Stomach (tissue), 9 donors: ENCODE data around the gene DUS3L. TPM values are rescaled to one million over a fixed set of nuclear protein-coding genes. Genes with fewer than 3 reads are reported as not detected.

Experiments used
- DNase-seq, 2 donors: peaks; one replicate each; pipeline versions ENCODE4 v3.0.0 to v3.0.0-alpha.2; 2013 to 2019
- H3K27ac ChIP-seq, 5 donors: fragments of 200-600 bp in 4 of 5; sonication (generic) in 4 of 5; one replicate each; pipeline ENCODE4 v1.5.1; 2013 to 2019; ENCODE audit warnings: mild to moderate bottlenecking in 1 of 5, moderate library complexity in 1 of 5
- H3K27me3 ChIP-seq, 3 donors: fragments of 200-600 bp; sonication (generic); one replicate each; pipeline ENCODE4 v1.5.1; 2017 to 2019; ENCODE audit warnings: mixed run types in 1 of 3
- H3K36me3 ChIP-seq, 4 donors: fragments of 200-600 bp; sonication (generic); 1 replicate in 3 of 4; 2 replicates in 1 of 4; pipeline ENCODE4 v1.5.1; 2016 to 2019
- H3K4me1 ChIP-seq, 4 donors: fragments of 200-600 bp; sonication (generic); one replicate each; pipeline ENCODE4 v1.5.1; 2016 to 2019
- H3K4me3 ChIP-seq, 4 donors: fragments of 200-600 bp; sonication (generic) in 3 of 4; one replicate each; pipeline ENCODE4 v1.5.1; 2016 to 2019; ENCODE audit warnings: mild to moderate bottlenecking in 1 of 4
- H3K9me3 ChIP-seq, 4 donors: fragments of 200-600 bp; sonication (generic); one replicate each; pipeline ENCODE4 v1.5.1; 2016 to 2019
- EP300 ChIP-seq: sonication (generic); formaldehyde crosslinking; IDR thresholded peaks from one replicate; pipeline ENCODE4 v1.6.1; 2017; ENCODE audit warnings: antibody characterized with exemption
- POLR2A ChIP-seq, 4 donors: fragments of 450-650 bp; IDR thresholded peaks; one replicate each; pipeline ENCODE4 v1.6.1; 2016; ENCODE audit warnings: antibody characterized with exemption in 4 of 4, control low read depth in 2 of 4, mild to moderate bottlenecking in 1 of 4, moderate library complexity in 1 of 4
- POLR2AphosphoS5 ChIP-seq, 3 donors: sonication (generic); formaldehyde crosslinking; IDR thresholded peaks; one replicate each; pipeline ENCODE4 v1.6.1; 2016; ENCODE audit warnings: antibody characterized with exemption in 3 of 3
- WGBS, 5 donors: extraction: QIAGEN DNeasy Blood & Tissue Kit in 3 of 5; methylation state at CpG; one replicate each; pipeline versions ENCODE4 v1.1.5 to v1.1.7; 2013 to 2018; 5-methylcytosine and 5-hydroxymethylcytosine counted together
- intact Hi-C: fragments of 100-400 bp; cut with DNase I; formaldehyde crosslinking; loops from one replicate; pipeline ENCODE4 v1.15.1; 2023; ENCODE audit warnings: low total_unique reads
- polyA plus RNA-seq, 3 donors: library from polyadenylated mRNA; stranded (reverse); fragments of 200-250 nt; gene quantifications; one replicate each; pipeline ENCODE4 v1.2.3, GENCODE V29; 2013
- total RNA-seq, 5 donors: library from RNA; depleted of rRNA; stranded (reverse); fragments of >200 nt; gene quantifications; one replicate each; pipeline versions ENCODE4 v1.1.0 to v1.2.3, GENCODE V29; 2014 to 2016
- TF ChIP-seq, protein P1 (sequence below), 7 experiments: fragments of 450-650 bp in 4 of 7; fragments of 200-600 bp in 3 of 7; sonication (generic) in 3 of 7; IDR thresholded peaks; one replicate each; pipeline ENCODE4 v1.5.1; 2016 to 2019; ENCODE audit warnings: antibody characterized with exemption in 7 of 7, control low read depth in 2 of 7, mild to moderate bottlenecking in 1 of 7
- donor health status: healthy with polysubstance abuse.
- donor health status: Bipolar disorder and iron deficiency.
- donor health status: healthy.

The DUS3L gene
- total and polyA plus RNA-seq, 8 donors = 25.2 to 67.5 (median 46.7) TPM

DNA sequence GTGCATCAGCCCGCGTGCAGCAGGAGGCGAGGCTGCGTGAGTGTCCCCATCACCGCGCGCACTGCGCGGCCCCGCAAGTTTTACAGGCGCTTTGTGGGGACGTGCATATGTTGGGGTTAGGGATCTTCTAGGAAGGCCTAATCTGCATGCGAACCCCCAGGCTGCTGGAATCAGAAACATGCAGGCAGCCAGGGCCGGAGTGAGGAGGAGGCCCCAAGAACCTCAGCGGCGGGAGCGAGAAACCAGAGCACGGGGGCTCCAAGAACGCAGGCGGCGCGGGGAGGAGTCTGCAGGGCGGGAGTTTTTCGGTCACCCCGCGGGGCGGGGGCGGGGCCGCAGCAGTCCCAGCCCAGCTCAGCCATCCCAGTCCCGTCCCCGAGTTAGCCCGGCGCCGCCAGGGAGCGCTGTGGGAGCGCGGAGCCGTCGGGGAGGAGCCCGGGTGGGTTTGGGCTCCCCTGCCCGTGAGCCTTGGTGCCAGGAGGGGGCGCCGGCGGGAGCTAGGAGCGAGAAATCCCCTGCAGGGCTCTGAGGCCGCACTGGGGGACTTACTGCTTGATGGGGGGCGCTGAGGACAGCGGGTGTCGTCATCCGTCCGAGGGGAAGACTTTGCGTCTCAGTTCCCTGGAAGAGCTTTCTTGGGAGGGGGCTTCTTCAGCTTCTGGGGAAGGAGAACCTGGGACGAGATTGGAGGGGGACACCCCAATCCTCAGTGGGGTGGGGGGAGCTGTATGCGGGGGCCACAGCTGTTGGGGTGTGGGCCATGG lies 13.0 kb upstream of the DUS3L start:
- Histone ChIP-seq H3K27me3 (peaks cover 0 to 68% (median 24%) of the 10 kb centered on the region in 3 donors), H3K4me1 (peaks cover 39 to 69% (median 67%) of the 10 kb centered on the region in 4 donors), H3K4me3 (peak overlapping the region; percentile 44 to 63 (median 52)), H3K9me3 (no peaks in the 10 kb centered on the region), H3K27ac (peak overlapping the region; percentile 46 to 88 (median 69)), H3K36me3 (peaks cover 0 to 4% (median 0%) of the 10 kb centered on the region in 4 donors)
- WGBS, 5 donors = 0 to 3% (median 1%) methylated on average over 24 to 54 of the region's 54 CpGs
- TF ChIP-seq, protein P1, sequence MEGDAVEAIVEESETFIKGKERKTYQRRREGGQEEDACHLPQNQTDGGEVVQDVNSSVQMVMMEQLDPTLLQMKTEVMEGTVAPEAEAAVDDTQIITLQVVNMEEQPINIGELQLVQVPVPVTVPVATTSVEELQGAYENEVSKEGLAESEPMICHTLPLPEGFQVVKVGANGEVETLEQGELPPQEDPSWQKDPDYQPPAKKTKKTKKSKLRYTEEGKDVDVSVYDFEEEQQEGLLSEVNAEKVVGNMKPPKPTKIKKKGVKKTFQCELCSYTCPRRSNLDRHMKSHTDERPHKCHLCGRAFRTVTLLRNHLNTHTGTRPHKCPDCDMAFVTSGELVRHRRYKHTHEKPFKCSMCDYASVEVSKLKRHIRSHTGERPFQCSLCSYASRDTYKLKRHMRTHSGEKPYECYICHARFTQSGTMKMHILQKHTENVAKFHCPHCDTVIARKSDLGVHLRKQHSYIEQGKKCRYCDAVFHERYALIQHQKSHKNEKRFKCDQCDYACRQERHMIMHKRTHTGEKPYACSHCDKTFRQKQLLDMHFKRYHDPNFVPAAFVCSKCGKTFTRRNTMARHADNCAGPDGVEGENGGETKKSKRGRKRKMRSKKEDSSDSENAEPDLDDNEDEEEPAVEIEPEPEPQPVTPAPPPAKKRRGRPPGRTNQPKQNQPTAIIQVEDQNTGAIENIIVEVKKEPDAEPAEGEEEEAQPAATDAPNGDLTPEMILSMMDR (IDR thresholded peaks at IDR 0.05) = peak in 5 of 7 experiments; percentile 86 to 94 (median 90)
- TF ChIP-seq POLR2A (IDR thresholded peaks at IDR 0.05) (no peak), POLR2AphosphoS5 (IDR thresholded peaks at IDR 0.05) (peak in 2 of 3 donors; percentile 12 to 77), EP300 (no peak)
- intact Hi-C loops = loop anchor here (10.0 kb wide), 1 partner anchor 91 kb away; no protein-coding TSS in a partner anchor
- peak; percentile 95 to 98 for DNase-seq

DNA sequence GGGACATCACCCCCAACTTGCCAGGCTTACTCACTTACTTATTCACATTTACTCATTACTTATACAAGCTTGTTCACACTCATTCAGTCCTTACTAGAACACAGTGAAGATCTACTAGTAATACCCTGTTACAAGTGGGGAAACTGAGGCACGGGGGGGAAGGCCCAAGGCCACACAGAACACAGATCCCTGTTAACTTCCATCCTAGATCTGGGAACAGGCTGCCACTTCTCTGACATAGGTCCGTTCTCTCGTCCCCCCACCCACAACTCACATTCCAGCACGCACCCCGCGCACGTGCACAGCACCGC lies 12.4 kb upstream of the DUS3L start:
- H3K4me3 ChIP-seq = peak overlapping the region; percentile 30 to 49 (median 40)
- intact Hi-C loops = loop anchor here (10.0 kb wide), 1 partner anchor 91 kb away; no protein-coding TSS in a partner anchor
- TF ChIP-seq, protein P1 (IDR thresholded peaks at IDR 0.05) = no peak
- no peak for TF ChIP-seq POLR2A (IDR thresholded peaks at IDR 0.05)
- TF ChIP-seq POLR2AphosphoS5 (IDR thresholded peaks at IDR 0.05) = no peak
- TF ChIP-seq EP300 = no peak
- peaks cover 0 to 4% (median 0%) of the 10 kb centered on the region in 4 donors for H3K36me3 ChIP-seq
- peak overlapping the region in 2 of 5 donors; percentile 46 to 88 for H3K27ac ChIP-seq
- DNase-seq = no peak
- H3K4me1 ChIP-seq = peaks cover 45 to 73% (median 71%) of the 10 kb centered on the region in 4 donors
- WGBS, 5 donors = 5 to 22% (median 8%) methylated on average over 8 of the region's 8 CpGs
- H3K27me3 ChIP-seq = peaks cover 0 to 72% (median 24%) of the 10 kb centered on the region in 3 donors
- no peaks in the 10 kb centered on the region for H3K9me3 ChIP-seq

DNA sequence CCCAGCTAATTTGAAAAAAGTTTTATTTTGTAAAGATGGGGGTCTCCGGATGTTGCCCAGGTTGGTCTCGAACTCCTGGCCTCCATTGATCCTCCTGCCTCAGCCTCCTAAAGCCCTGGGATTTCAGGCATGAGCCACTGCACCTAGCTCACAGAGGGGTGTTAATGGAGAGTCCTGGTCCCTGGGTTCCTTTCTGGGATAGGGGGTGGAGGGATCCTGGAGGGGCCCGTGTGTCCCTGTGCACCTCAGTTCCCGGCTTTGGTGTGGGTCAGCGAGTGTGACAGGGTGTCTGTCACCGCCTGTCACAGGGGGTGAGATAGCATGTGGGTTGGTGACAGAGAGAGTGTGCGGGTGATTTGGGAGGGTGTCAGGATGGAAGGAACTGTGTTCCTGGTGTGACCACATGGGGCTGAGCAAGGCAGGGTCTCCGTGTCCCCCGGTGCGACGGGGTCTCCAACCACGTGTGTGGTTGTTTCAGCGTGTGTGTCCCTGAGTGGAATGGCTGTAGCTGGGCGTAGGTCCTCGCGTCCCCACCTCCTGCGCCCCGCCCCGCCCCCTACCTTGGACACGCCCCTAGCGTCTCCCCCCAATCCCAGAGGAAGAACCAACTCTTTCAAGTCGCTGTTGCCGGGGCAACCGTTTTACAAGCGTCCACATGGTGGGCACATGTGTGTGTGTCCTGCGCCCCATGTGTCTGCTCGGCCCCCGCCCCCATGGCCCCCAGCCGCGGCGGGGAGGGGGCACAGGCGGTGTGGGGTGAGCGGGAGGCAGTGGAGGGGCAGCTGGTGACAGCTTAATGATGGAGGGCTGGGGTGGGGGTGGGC lies 11.0 kb upstream of the DUS3L start:
- intact Hi-C loops = loop anchor here (10.0 kb wide), 1 partner anchor 93 kb away; no protein-coding TSS in a partner anchor

More for the DNA sequence above, 11.0 kb upstream of the DUS3L start:
- H3K27ac ChIP-seq = no peak overlapping the region
- TF ChIP-seq, protein P1 (IDR thresholded peaks at IDR 0.05) = no peak
- TF ChIP-seq POLR2AphosphoS5 (IDR thresholded peaks at IDR 0.05) (no peak), POLR2A (IDR thresholded peaks at IDR 0.05) (no peak), EP300 (no peak)
- 9 to 24% (median 13%) methylated on average over 17 to 33 of the region's 33 CpGs for WGBS, 5 donors
- DNase-seq = peak in 1 of 2 donors; percentile 82
- H3K4me3 ChIP-seq = no peak overlapping the region
- peaks cover 45 to 75% (median 72%) of the 10 kb centered on the region in 4 donors for H3K4me1 ChIP-seq
- no peaks in the 10 kb centered on the region for H3K36me3 ChIP-seq
- no peaks in the 10 kb centered on the region for H3K9me3 ChIP-seq
- peaks cover 0 to 72% (median 24%) of the 10 kb centered on the region in 3 donors for H3K27me3 ChIP-seq
